Measurements from ENCODE around the gene PPARD. TPM values are rescaled to one million over a fixed set of nuclear protein-coding genes. Genes with fewer than 3 reads are reported as not detected.

Gene PPARD
- total and polyA plus RNA-seq, 2 donors from 2014 or later = 13.2 to 24.4 TPM

DNA sequence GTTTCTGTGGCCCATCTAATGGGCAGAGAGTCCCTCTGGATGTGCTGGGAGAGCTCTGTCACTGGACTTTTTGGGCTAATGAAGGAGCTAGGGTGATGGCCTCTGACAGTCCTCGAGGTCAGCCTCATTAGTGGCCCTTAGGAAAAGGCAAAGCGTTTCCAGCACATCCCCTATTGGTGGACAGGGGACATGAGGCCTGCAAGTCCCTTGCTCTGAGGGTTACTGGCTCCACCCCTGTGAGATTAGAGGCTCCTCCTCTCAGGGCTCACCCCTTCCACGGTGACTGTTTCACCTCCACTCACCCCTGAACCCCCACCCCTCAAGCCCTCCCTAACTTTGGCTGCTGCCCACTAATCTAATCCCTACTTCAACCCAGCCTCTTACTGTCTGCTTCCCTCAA is 97.0 kb downstream of the PPARD start:
- FAIRE-seq (no peak), DNase-seq (no peak)
- TF ChIP-seq, protein P1, sequence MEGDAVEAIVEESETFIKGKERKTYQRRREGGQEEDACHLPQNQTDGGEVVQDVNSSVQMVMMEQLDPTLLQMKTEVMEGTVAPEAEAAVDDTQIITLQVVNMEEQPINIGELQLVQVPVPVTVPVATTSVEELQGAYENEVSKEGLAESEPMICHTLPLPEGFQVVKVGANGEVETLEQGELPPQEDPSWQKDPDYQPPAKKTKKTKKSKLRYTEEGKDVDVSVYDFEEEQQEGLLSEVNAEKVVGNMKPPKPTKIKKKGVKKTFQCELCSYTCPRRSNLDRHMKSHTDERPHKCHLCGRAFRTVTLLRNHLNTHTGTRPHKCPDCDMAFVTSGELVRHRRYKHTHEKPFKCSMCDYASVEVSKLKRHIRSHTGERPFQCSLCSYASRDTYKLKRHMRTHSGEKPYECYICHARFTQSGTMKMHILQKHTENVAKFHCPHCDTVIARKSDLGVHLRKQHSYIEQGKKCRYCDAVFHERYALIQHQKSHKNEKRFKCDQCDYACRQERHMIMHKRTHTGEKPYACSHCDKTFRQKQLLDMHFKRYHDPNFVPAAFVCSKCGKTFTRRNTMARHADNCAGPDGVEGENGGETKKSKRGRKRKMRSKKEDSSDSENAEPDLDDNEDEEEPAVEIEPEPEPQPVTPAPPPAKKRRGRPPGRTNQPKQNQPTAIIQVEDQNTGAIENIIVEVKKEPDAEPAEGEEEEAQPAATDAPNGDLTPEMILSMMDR (IDR thresholded peaks at IDR 0.05; ENCODE audit: borderline replicate concordance, extremely low read depth, insufficient read depth) = no peak
- no peak overlapping the region for H3K27ac ChIP-seq (ENCODE audit: low read depth in 2 of 2, low read length in 2 of 2)
- no peaks in the 10 kb centered on the region for H3K27me3 ChIP-seq (ENCODE audit: control insufficient read depth, insufficient read depth, low read length)
- intact Hi-C loops (cut with DNase I) = no loop called here
- H3K4me1 ChIP-seq (ENCODE audit: control insufficient read depth in 2 of 3, insufficient read depth in 2 of 3, low read depth in 1 of 3, low read length in 3 of 3) = peaks cover 0 to 7% (median 0%) of the 10 kb centered on the region in 3 donors
- no peaks in the 10 kb centered on the region for H3K9me3 ChIP-seq (ENCODE audit: control insufficient read depth in 2 of 3, insufficient read depth in 1 of 3, low read length in 3 of 3)
- H3K4me3 ChIP-seq (ENCODE audit: low read length in 3 of 3) = no peak overlapping the region
- no peak overlapping the region for H3K9ac ChIP-seq (ENCODE audit: low read length in 3 of 3)
- H3K36me3 ChIP-seq (ENCODE audit: control insufficient read depth in 2 of 3, insufficient read depth in 3 of 3, low read length in 3 of 3) = no peaks in the 10 kb centered on the region

DNA sequence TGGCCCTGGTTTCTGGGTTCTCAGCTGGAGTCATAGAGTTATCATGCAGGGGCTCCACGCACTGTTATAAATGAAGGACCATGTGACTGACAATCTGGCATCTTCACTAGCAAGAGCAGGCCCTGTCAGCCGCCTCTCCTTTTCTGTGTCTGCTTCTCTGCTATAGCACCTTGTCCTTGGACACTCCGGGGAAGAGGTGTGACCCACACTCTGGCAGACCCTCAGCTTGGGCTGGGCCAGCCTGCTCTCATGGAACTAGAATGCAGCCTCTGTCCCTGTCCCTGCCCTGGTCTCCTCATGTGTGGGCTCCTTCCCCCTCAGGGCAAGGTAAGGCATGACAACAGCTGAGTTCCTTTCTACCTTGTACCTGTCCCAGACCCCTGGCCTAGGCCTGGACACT is 98.8 kb downstream of the PPARD start:
- Histone ChIP-seq H3K4me3 (ENCODE audit: low read length in 3 of 3) (no peak overlapping the region), H3K9ac (ENCODE audit: low read length in 3 of 3) (no peak overlapping the region), H3K9me3 (ENCODE audit: control insufficient read depth in 2 of 3, insufficient read depth in 1 of 3, low read length in 3 of 3) (no peaks in the 10 kb centered on the region), H3K4me1 (ENCODE audit: control insufficient read depth in 2 of 3, insufficient read depth in 2 of 3, low read depth in 1 of 3, low read length in 3 of 3) (no peaks in the 10 kb centered on the region), H3K27me3 (ENCODE audit: control insufficient read depth, insufficient read depth, low read length) (no peaks in the 10 kb centered on the region), H3K36me3 (ENCODE audit: control insufficient read depth in 2 of 3, insufficient read depth in 3 of 3, low read length in 3 of 3) (no peaks in the 10 kb centered on the region), H3K27ac (ENCODE audit: low read depth in 2 of 2, low read length in 2 of 2) (no peak overlapping the region)
- TF ChIP-seq, protein P1 (IDR thresholded peaks at IDR 0.05; ENCODE audit: borderline replicate concordance, extremely low read depth, insufficient read depth) = no peak
- FAIRE-seq = no peak
- intact Hi-C loops (cut with DNase I) = loop anchor here (10.0 kb wide), 1 partner anchor 96 kb away; the partner anchor contains the start of gene PPARD
- no peak for DNase-seq

DNA sequence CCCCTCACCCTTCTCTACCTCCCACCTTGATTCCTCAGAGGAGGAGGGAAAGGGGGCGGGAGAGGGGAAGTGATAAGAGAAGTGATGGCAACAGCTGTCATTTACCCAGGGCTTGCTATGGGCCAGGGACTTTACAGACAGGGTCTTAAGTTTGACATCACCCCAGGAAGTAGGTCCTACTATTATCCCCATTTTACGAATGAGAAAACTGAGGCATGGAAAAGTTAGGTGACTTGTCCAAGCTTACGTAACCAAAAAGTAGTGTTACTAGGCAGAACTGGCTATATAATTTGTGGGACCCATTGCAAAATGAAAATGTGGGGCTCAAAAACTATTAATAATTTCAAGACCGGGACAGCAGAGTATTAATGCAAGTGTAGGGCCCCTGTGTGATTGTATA is 99.3 kb downstream of the PPARD start:
- intact Hi-C loops (cut with DNase I) = loop anchor here (10.0 kb wide), 1 partner anchor 97 kb away; the partner anchor contains the start of gene PPARD
- no peaks in the 10 kb centered on the region for H3K36me3 ChIP-seq (ENCODE audit: control insufficient read depth in 2 of 3, insufficient read depth in 3 of 3, low read length in 3 of 3)
- no peak for FAIRE-seq

More for the DNA sequence above, 99.3 kb downstream of the PPARD start:
- Histone ChIP-seq H3K27me3 (ENCODE audit: control insufficient read depth, insufficient read depth, low read length) (no peaks in the 10 kb centered on the region), H3K27ac (ENCODE audit: low read depth in 2 of 2, low read length in 2 of 2) (no peak overlapping the region), H3K9ac (ENCODE audit: low read length in 3 of 3) (no peak overlapping the region), H3K9me3 (ENCODE audit: control insufficient read depth in 2 of 3, insufficient read depth in 1 of 3, low read length in 3 of 3) (no peaks in the 10 kb centered on the region), H3K4me3 (ENCODE audit: low read length in 3 of 3) (no peak overlapping the region), H3K4me1 (ENCODE audit: control insufficient read depth in 2 of 3, insufficient read depth in 2 of 3, low read depth in 1 of 3, low read length in 3 of 3) (no peaks in the 10 kb centered on the region)
- DNase-seq = no peak
- TF ChIP-seq, protein P1 (IDR thresholded peaks at IDR 0.05; ENCODE audit: borderline replicate concordance, extremely low read depth, insufficient read depth) = no peak
